GM18505 (cell line): ENCODE results near the gene LST1.

Source experiments
- ATAC-seq: cut with Tn5 transposase; IDR thresholded peaks from one replicate; pipeline ENCODE4 v1.9.1; 2021; ENCODE audit not compliant: unreplicated experiment
- POLR2A ChIP-seq: IDR thresholded peaks from 4 replicates; pipeline ENCODE4 v1.6.1; 2011; ENCODE audit warnings: borderline replicate concordance; ENCODE audit not compliant: insufficient read depth, insufficient read length; ENCODE audit errors: extremely low read depth

Gene LST1

GRCh38 chr6:31614684-31615578 is 28.9 kb downstream of the LST1 start, which contains the start of gene AIF1:
AIF1 (plus strand) TSS chr6:31615234; CDS start chr6:31615330, 96 bp downstream.
- TF ChIP-seq POLR2A, result no peak
- ATAC-seq, result no peak

- TF ChIP-seq POLR2A, result peak; percentile 26
Measured at GRCh38 chr6:31615748-31616147, 29.7 kb downstream of the LST1 start.

GRCh38 chr6:31617010-31617409 is 30.9 kb downstream of the LST1 start:
- no peak for TF ChIP-seq POLR2A
- ATAC-seq, result no peak

More at GRCh38 chr6:31615748-31616147, 29.7 kb downstream of the LST1 start:
- no peak for ATAC-seq

- TF ChIP-seq POLR2A, result peak; percentile 93
- peak; percentile 69 for ATAC-seq
Measured at GRCh38 chr6:31619805-31620585, 33.9 kb downstream of the LST1 start.

DNA sequence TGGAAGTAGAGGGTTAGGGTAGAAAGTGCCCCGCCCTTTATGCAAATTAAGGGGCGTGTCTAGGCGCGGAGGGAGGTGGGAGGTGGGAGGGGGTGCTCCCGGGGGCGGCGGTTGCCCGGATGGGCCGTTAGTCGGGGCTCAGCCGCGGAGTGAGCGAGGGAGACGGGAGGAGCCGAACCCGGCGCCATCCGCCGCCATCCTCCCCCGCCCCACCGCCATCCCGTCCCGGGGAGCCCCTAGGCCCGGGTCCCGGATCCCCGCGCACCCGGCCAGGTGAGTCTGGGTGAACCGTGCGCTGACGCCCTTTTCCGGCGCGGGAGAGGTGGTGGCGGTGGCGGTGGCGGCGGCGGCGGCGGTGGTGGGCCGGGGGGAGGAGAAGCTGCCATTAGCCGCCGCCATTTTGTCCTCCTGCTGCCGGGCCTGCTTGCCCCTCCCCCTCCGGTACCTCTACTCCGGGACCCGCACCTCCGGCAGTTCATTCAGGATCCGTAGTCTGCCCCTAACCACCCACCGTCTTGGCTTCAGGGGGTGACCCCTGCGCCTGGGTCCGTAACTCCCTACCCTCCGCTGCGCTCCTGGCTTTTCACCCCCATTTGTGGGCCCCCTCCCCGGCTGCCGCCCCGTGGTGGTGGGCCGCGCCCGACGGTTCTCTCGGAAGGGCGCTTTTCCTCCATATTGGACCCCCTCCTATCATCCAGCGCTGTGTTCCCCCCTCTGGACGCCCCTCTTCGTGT is 34.7 kb downstream of the LST1 start, which contains the start of gene PRRC2A:
TSS of gene PRRC2A (plus strand) at position 130 of the 734 bp plus-strand sequence. CDS start 2,075 bp downstream, outside the sequence.
- TF ChIP-seq POLR2A, result peak; percentile 44
- ATAC-seq, result peak; percentile 55

DNA sequence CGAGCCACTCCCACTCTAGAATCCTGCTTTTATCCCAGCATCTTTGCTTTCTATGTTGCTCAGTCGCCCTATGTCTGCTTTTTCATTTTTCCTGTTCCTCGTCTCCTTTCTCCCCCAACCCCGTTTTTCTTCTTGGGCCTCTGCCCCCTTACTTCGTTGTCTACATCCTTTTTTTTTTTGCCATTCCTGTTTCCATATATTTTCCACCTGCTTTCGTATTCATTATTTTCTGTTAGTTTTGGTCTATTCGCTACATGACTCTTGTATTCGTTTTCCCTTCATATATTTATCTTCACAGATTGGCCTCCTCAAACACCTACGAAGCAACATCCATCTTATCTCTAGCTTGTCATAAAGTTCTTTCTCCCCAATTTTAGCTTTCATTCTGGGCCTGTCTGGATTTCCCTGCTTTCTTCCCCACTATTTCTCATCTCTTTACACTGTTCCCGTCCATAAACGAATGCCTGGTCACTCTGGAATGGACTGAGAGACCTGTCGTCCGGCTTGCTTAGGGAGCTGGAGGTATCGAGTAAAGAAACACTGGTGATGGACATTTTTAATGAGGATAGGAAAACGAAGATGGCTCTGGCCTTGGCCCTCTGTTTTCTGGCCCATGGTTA is 35.4 kb downstream of the LST1 start:
- no peak for ATAC-seq
- no peak for TF ChIP-seq POLR2A

DNA sequence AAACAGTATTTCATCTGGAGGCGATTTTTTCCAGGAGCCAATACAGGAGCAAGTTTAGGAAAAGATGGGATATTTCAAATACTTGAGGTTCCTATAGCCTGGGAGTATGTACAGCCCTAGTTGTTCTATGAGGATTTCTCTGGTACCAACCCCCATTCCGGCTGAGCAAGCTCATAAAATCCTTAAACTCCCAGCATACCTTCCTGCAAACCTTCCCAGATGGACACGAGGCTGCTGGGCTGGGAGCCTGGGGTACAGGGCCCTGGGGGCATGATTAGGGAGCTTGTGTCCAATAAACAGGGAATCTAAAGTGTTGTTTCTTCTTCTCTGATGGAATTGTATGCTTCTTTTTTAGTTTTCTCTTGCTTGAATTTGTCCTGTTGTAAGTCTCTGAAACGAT is 35.9 kb downstream of the LST1 start:
- TF ChIP-seq POLR2A, result no peak
- ATAC-seq, result no peak

GRCh38 chr6:31622684-31623091 is 36.6 kb downstream of the LST1 start:
- no peak for TF ChIP-seq POLR2A
- ATAC-seq, result no peak

GRCh38 chr6:31624070-31624469 is 38.0 kb downstream of the LST1 start:
- no peak for ATAC-seq
- TF ChIP-seq POLR2A, result no peak

DNA sequence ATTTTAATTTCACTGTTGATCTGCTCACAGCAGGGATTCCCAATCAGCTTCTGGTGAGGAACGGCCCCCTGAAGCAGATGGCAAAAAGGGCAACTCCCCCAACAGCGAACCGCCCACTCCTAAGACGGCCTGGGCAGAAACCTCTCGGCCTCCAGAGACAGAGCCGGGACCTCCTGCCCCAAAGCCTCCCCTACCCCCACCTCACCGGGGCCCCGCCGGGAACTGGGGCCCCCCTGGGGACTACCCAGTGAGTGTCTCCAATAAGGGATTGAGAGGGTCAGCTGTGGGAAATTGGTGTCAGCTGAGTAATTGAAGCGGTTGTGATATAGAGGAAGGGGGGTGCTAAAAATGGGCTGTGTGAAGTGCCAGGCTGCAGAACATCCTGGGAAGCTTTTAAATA is 40.9 kb downstream of the LST1 start:
- ATAC-seq, result no peak
- TF ChIP-seq POLR2A, result no peak

DNA sequence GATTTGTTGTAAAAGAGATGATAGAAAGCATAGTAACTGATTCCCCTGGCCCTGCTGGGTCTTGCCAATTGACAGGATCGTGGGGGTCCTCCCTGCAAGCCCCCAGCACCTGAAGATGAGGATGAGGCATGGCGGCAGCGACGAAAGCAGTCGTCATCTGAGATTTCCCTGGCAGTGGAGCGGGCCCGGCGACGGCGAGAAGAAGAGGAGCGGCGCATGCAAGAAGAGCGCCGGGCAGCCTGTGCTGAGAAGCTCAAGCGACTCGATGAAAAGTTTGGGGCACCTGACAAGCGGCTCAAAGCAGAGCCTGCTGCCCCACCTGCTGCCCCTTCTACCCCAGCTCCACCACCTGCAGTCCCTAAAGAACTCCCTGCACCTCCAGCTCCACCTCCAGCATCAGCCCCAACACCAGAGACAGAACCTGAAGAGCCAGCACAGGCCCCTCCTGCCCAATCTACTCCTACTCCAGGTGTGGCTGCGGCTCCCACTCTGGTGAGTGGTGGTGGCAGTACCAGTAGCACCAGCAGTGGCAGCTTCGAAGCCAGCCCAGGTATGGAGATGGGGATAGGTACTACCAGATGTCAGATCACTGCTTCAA is 41.7 kb downstream of the LST1 start:
- ATAC-seq, result no peak
- peak; percentile 32 for TF ChIP-seq POLR2A

DNA sequence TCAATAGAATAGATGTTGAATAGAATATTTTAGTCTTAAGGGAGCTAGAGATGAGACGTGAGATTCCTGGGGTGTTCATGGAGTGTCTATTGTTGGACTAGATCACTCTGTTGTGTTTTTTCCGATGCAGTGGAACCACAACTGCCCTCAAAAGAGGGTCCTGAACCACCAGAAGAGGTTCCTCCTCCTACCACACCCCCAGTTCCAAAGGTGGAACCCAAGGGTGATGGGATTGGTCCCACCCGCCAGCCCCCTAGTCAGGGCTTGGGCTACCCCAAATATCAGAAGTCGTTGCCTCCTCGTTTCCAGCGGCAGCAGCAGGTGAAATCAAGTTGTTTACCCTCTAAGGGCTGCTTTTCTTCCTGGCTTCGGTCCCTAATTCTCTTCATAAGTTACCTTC is 42.9 kb downstream of the LST1 start:
- TF ChIP-seq POLR2A, result no peak
- no peak for ATAC-seq
